ENCODE results near the gene OR2A2.

The OR2A2 gene

DNA sequence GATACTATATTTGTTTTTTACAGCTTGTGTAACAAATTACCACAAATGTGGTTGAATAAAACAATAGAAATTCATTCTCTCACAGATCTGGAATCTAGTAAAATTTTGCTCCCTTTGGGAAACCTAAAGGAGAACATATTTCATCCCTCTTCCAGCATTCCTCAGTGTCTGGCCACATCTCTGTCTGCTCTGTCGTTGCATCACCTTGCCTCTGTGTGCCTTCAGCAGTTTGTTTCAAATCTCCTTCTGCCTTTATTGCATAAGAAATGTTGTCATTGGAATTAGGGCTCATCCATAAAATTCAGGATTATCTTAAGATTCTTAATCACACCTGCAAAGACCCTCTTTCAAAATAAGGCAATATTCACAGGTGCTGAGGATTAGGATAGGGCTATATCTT is 28.1 kb downstream of the OR2A2 start:
- no peak for DNase-seq (ENCODE audit: low read depth in 2 of 2, low spot score in 1 of 2)

DNA sequence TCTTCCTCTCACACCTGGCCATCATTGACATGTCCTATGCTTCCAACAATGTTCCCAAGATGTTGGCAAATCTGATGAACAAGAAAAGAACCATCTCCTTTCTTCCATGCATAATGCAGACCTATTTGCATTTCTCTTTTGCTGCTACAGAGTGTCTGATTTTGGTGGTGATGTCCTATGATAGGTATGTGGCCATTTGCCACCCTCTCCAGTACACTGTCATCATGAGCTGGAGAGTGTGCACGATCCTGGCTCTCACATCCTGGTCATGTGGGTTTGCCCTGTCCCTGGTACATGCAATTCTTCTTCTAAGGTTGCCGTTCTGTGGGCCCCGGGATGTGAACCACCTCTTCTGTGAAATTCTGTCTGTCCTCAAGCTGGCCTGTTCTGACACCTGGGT is 32.8 kb downstream of the OR2A2 start:
- DNase-seq (ENCODE audit: low read depth in 2 of 2, low spot score in 1 of 2): no peak

DNA sequence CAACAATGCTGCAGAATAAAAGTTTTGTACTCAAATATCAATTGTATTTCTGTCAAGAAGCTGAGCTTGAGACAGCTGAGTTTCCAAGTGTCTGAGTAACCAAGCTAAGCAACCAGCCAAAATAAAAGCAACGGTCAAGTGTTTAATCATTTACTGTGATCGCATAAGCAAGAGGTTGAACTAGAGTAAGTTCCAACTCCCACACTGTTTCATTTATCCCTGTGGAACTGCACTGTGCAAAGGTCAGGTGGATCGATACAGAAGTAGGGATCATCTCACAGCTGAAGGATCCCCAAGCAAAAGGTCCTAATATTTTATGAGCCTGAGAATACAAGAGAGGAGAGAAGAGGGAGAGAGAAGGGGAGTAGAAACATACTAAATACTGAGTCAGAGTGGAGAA is 35.0 kb downstream of the OR2A2 start:
- no peak for DNase-seq (ENCODE audit: low read depth in 2 of 2, low spot score in 1 of 2)

DNA sequence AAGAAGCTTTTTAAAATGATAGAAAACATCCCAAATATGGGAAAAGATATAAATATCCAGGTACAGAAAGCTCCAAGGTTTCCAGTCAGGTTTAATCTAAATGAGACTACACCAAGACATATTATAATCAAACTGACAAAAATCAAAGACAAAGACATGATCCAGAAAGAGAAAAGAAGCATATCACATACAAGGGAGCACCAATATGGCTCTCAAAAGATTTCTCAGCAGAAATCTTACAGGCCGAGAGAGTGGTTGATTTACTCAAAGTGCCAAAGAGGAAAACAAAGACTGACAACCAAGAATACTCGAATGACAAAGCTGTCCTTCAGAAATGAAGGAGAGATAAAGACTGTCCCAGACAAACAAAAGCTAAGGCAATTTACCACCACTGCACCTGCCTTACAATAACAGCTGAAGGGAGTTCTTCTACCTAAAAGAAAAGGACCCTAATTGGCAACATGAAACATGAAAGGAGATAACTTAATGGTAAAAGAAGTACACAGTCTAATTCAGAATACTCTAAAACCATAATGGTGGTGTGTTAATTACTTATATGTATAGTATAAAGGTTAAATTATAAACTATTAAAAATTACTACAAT is 38.9 kb downstream of the OR2A2 start:
- no peak for DNase-seq (ENCODE audit: low read depth in 2 of 2, low spot score in 1 of 2)

DNA sequence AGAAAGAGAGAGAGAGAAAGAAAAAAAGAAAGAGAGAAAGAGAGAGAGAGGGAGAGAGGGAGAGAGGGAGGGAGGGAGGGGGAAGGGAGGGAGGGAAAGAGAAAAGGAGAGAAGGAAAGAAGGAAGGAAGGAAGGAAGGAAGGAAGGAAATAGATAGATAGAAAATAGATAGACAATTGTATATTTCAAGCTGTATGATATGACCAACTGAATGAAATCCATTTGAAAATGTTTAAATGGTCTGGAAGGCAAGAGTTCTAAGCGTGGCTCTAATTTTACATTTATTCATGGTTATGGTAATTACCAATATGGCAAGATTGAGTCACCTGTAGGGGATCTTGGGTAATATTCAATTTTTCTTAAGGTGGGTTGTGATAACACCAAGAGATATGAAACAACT is 49.5 kb downstream of the OR2A2 start:
- no peak for DNase-seq (ENCODE audit: low read depth in 2 of 2, low spot score in 1 of 2)
